ENCODE data around the gene ALDH1A2.

DNA sequence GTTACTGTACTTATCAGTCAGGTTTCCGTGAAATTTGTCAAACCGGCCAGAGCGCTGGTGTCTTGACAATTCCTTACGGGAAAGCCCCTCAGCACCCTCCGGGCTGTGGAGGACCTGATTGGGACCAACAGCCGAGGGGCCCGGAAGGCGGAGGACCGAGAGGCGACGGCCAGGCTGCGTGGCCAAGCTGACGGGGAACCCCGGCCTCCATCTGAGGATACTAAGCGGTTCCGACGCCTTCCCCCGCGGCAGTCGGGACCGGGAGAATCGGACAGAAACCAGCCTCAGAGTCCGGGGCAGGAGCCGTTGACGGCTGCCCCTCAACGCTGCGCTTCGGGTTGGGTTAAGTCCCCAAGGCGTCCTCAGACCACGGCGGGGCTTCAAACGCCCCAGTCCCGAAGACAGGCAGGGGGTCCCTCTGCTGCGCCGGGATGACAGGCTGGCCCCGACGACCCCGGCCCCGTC lies 499 bp downstream of the ALDH1A2 start:
- TF ChIP-seq, protein P1, sequence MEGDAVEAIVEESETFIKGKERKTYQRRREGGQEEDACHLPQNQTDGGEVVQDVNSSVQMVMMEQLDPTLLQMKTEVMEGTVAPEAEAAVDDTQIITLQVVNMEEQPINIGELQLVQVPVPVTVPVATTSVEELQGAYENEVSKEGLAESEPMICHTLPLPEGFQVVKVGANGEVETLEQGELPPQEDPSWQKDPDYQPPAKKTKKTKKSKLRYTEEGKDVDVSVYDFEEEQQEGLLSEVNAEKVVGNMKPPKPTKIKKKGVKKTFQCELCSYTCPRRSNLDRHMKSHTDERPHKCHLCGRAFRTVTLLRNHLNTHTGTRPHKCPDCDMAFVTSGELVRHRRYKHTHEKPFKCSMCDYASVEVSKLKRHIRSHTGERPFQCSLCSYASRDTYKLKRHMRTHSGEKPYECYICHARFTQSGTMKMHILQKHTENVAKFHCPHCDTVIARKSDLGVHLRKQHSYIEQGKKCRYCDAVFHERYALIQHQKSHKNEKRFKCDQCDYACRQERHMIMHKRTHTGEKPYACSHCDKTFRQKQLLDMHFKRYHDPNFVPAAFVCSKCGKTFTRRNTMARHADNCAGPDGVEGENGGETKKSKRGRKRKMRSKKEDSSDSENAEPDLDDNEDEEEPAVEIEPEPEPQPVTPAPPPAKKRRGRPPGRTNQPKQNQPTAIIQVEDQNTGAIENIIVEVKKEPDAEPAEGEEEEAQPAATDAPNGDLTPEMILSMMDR (IDR thresholded peaks at IDR 0.05; ENCODE audit: poor library complexity, severe bottlenecking) = no peak
- TF ChIP-seq TAF1 (IDR thresholded peaks at IDR 0.05; ENCODE audit: low read depth) = no peak
- TF ChIP-seq, protein P2, sequence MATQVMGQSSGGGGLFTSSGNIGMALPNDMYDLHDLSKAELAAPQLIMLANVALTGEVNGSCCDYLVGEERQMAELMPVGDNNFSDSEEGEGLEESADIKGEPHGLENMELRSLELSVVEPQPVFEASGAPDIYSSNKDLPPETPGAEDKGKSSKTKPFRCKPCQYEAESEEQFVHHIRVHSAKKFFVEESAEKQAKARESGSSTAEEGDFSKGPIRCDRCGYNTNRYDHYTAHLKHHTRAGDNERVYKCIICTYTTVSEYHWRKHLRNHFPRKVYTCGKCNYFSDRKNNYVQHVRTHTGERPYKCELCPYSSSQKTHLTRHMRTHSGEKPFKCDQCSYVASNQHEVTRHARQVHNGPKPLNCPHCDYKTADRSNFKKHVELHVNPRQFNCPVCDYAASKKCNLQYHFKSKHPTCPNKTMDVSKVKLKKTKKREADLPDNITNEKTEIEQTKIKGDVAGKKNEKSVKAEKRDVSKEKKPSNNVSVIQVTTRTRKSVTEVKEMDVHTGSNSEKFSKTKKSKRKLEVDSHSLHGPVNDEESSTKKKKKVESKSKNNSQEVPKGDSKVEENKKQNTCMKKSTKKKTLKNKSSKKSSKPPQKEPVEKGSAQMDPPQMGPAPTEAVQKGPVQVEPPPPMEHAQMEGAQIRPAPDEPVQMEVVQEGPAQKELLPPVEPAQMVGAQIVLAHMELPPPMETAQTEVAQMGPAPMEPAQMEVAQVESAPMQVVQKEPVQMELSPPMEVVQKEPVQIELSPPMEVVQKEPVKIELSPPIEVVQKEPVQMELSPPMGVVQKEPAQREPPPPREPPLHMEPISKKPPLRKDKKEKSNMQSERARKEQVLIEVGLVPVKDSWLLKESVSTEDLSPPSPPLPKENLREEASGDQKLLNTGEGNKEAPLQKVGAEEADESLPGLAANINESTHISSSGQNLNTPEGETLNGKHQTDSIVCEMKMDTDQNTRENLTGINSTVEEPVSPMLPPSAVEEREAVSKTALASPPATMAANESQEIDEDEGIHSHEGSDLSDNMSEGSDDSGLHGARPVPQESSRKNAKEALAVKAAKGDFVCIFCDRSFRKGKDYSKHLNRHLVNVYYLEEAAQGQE (IDR thresholded peaks at IDR 0.05; ENCODE audit: borderline replicate concordance) = no peak

Measured in neural cell (in vitro differentiated cells).